ENCODE results near the gene SPAG9. TPM values are rescaled to one million over a fixed set of nuclear protein-coding genes. Genes with fewer than 3 reads are reported as not detected.

The SPAG9 gene
- total and polyA plus RNA-seq, 2 experiments from 2014 or later = 26.5 to 82.7 TPM

- Histone ChIP-seq H4K20me1 (ENCODE audit: insufficient read depth, poor library complexity, severe bottlenecking) (no peaks in the 10 kb centered on the region), H3K27ac (no peak overlapping the region), H3K36me3 (replicated peaks; ENCODE audit: insufficient read depth, low read depth) (no peaks in the 10 kb centered on the region), H3K9me2 (replicated peaks; ENCODE audit: insufficient read depth) (no peaks in the 10 kb centered on the region), H3K9me3 (ENCODE audit: low read depth) (no peaks in the 10 kb centered on the region), H3K4me1 (ENCODE audit: insufficient read depth) (no peaks in the 10 kb centered on the region), H3K27me3 (no peaks in the 10 kb centered on the region), H3K4me2 (no peak overlapping the region), H2AFZ (no peak overlapping the region), H3K79me2 (no peaks in the 10 kb centered on the region), H3K4me3 (no peak overlapping the region)
- WGBS (ENCODE audit: low lambda C conversion rate, missing lambda C conversion rate) = 76% methylated on average over 1 of the region's 1 CpG
- no peak for TF ChIP-seq CTCF (IDR thresholded peaks at IDR 0.05; ENCODE audit: poor library complexity)
- TF ChIP-seq EZH2phosphoT487 (IDR thresholded peaks at IDR 0.05; ENCODE audit: low read depth, severe bottlenecking, unreplicated experiment) = no peak
- no peak for TF ChIP-seq EZH2 (IDR thresholded peaks at IDR 0.05; ENCODE audit: borderline replicate concordance)
- no peak for DNase-seq (ENCODE audit: low spot score)
Observed at GRCh38 chr17:50986989-50987660, 133.5 kb downstream of the SPAG9 start.

- H3K36me3 ChIP-seq (replicated peaks; ENCODE audit: insufficient read depth, low read depth) = no peaks in the 10 kb centered on the region
- no peaks in the 10 kb centered on the region for H4K20me1 ChIP-seq (ENCODE audit: insufficient read depth, poor library complexity, severe bottlenecking)
- H3K27me3 ChIP-seq = no peaks in the 10 kb centered on the region
- no peaks in the 10 kb centered on the region for H3K9me3 ChIP-seq (ENCODE audit: low read depth)
- H3K4me2 ChIP-seq = no peak overlapping the region
- DNase-seq (ENCODE audit: low spot score) = no peak
- no peak overlapping the region for H3K27ac ChIP-seq
- no peaks in the 10 kb centered on the region for H3K79me2 ChIP-seq
- H3K9me2 ChIP-seq (replicated peaks; ENCODE audit: insufficient read depth) = no peaks in the 10 kb centered on the region
- TF ChIP-seq CTCF (IDR thresholded peaks at IDR 0.05; ENCODE audit: poor library complexity) = no peak
- TF ChIP-seq EZH2 (IDR thresholded peaks at IDR 0.05; ENCODE audit: borderline replicate concordance) = no peak
- no peak for TF ChIP-seq EZH2phosphoT487 (IDR thresholded peaks at IDR 0.05; ENCODE audit: low read depth, severe bottlenecking, unreplicated experiment)
- no peak overlapping the region for H2AFZ ChIP-seq
- peaks cover 6% of the 10 kb centered on the region for H3K4me1 ChIP-seq (ENCODE audit: insufficient read depth)
- H3K4me3 ChIP-seq = no peak overlapping the region
Observed at GRCh38 chr17:50981279-50981678, 139.4 kb downstream of the SPAG9 start.

- Histone ChIP-seq H4K20me1 (ENCODE audit: insufficient read depth, poor library complexity, severe bottlenecking) (no peaks in the 10 kb centered on the region), H3K9me2 (replicated peaks; ENCODE audit: insufficient read depth) (no peaks in the 10 kb centered on the region), H3K4me3 (no peak overlapping the region), H2AFZ (no peak overlapping the region), H3K4me1 (ENCODE audit: insufficient read depth) (peaks cover 6% of the 10 kb centered on the region), H3K4me2 (no peak overlapping the region), H3K79me2 (no peaks in the 10 kb centered on the region), H3K9me3 (ENCODE audit: low read depth) (no peaks in the 10 kb centered on the region), H3K36me3 (replicated peaks; ENCODE audit: insufficient read depth, low read depth) (no peaks in the 10 kb centered on the region), H3K27ac (no peak overlapping the region), H3K27me3 (no peaks in the 10 kb centered on the region)
- TF ChIP-seq EZH2 (IDR thresholded peaks at IDR 0.05; ENCODE audit: borderline replicate concordance) (no peak), EZH2phosphoT487 (IDR thresholded peaks at IDR 0.05; ENCODE audit: low read depth, severe bottlenecking, unreplicated experiment) (no peak), CTCF (IDR thresholded peaks at IDR 0.05; ENCODE audit: poor library complexity) (no peak)
- 90% methylated on average over 10 of the region's 10 CpGs for WGBS (ENCODE audit: low lambda C conversion rate, missing lambda C conversion rate)
- no peak for DNase-seq (ENCODE audit: low spot score)
Observed at GRCh38 chr17:50979524-50979927, 141.1 kb downstream of the SPAG9 start.

All from hepatocyte (in vitro differentiated cells).